ENCODE data around the gene SMIM32. TPM values are rescaled to one million over a fixed set of nuclear protein-coding genes. Genes with fewer than 3 reads are reported as not detected.

The SMIM32 gene
- total RNA-seq, 1 donor from 2014 or later, result 0.79 TPM

GRCh38 chr5:136157514-136157913 lies 35.4 kb downstream of the SMIM32 start:
- peaks cover 3% of the 10 kb centered on the region for H3K4me1 Mint-ChIP-seq (ENCODE audit: low read depth)
- no peak overlapping the region for H3K27ac Mint-ChIP-seq
- DNase-seq (ENCODE audit: low spot score, unreplicated experiment), result no peak
- H3K36me3 Mint-ChIP-seq (ENCODE audit: insufficient read depth), result peaks cover 41% of the 10 kb centered on the region
- TF ChIP-seq CTCF (IDR thresholded peaks at IDR 0.05; ENCODE audit: unreplicated experiment), result no peak
- H3K4me3 Mint-ChIP-seq (ENCODE audit: low read depth), result no peak overlapping the region
- no peaks in the 10 kb centered on the region for H3K27me3 Mint-ChIP-seq
- peaks cover 7% of the 10 kb centered on the region for H3K9me3 Mint-ChIP-seq (ENCODE audit: low read depth)

GRCh38 chr5:136155761-136156160 lies 37.2 kb downstream of the SMIM32 start:
- Mint-ChIP-seq H3K27me3 (no peaks in the 10 kb centered on the region), H3K36me3 (ENCODE audit: insufficient read depth) (peaks cover 39% of the 10 kb centered on the region), H3K9me3 (ENCODE audit: low read depth) (peaks cover 7% of the 10 kb centered on the region), H3K27ac (no peak overlapping the region), H3K4me1 (ENCODE audit: low read depth) (peaks cover 4% of the 10 kb centered on the region), H3K4me3 (ENCODE audit: low read depth) (no peak overlapping the region)
- DNase-seq (ENCODE audit: low spot score, unreplicated experiment), result no peak
- no peak for TF ChIP-seq CTCF (IDR thresholded peaks at IDR 0.05; ENCODE audit: unreplicated experiment)

GRCh38 chr5:136155078-136155477 lies 37.9 kb downstream of the SMIM32 start:
- Mint-ChIP-seq H3K4me1 (ENCODE audit: low read depth) (peaks cover 7% of the 10 kb centered on the region), H3K4me3 (ENCODE audit: low read depth) (no peak overlapping the region), H3K9me3 (ENCODE audit: low read depth) (peaks cover 7% of the 10 kb centered on the region), H3K27me3 (no peaks in the 10 kb centered on the region), H3K36me3 (ENCODE audit: insufficient read depth) (peaks cover 38% of the 10 kb centered on the region), H3K27ac (no peak overlapping the region)
- no peak for DNase-seq (ENCODE audit: low spot score, unreplicated experiment)
- no peak for TF ChIP-seq CTCF (IDR thresholded peaks at IDR 0.05; ENCODE audit: unreplicated experiment)

GRCh38 chr5:136153581-136154236 lies 39.3 kb downstream of the SMIM32 start:
- Mint-ChIP-seq H3K27me3 (no peaks in the 10 kb centered on the region), H3K4me3 (ENCODE audit: low read depth) (no peak overlapping the region), H3K27ac (no peak overlapping the region), H3K36me3 (ENCODE audit: insufficient read depth) (peaks cover 37% of the 10 kb centered on the region), H3K9me3 (ENCODE audit: low read depth) (peaks cover 7% of the 10 kb centered on the region), H3K4me1 (ENCODE audit: low read depth) (peaks cover 18% of the 10 kb centered on the region)
- DNase-seq (ENCODE audit: low spot score, unreplicated experiment), result no peak
- TF ChIP-seq CTCF (IDR thresholded peaks at IDR 0.05; ENCODE audit: unreplicated experiment), result no peak

- H3K9me3 Mint-ChIP-seq (ENCODE audit: low read depth), result no peaks in the 10 kb centered on the region
- H3K27me3 Mint-ChIP-seq, result no peaks in the 10 kb centered on the region
- DNase-seq (ENCODE audit: low spot score, unreplicated experiment), result no peak
- no peak overlapping the region for H3K27ac Mint-ChIP-seq
- peaks cover 13% of the 10 kb centered on the region for H3K36me3 Mint-ChIP-seq (ENCODE audit: insufficient read depth)
- no peak overlapping the region for H3K4me3 Mint-ChIP-seq (ENCODE audit: low read depth)
- TF ChIP-seq CTCF (IDR thresholded peaks at IDR 0.05; ENCODE audit: unreplicated experiment), result no peak
- H3K4me1 Mint-ChIP-seq (ENCODE audit: low read depth), result peaks cover 24% of the 10 kb centered on the region
Measured at GRCh38 chr5:136149891-136150290, 43.1 kb downstream of the SMIM32 start.

All from progenitor cell of endocrine pancreas (in vitro differentiated cells).